ENCODE results near the gene CCL21. TPM values are rescaled to one million over a fixed set of nuclear protein-coding genes. Genes with fewer than 3 reads are reported as not detected.

CCL21 gene
- total RNA-seq, 2 donors from 2014 or later, result 27.3 to 42.2 TPM

DNA sequence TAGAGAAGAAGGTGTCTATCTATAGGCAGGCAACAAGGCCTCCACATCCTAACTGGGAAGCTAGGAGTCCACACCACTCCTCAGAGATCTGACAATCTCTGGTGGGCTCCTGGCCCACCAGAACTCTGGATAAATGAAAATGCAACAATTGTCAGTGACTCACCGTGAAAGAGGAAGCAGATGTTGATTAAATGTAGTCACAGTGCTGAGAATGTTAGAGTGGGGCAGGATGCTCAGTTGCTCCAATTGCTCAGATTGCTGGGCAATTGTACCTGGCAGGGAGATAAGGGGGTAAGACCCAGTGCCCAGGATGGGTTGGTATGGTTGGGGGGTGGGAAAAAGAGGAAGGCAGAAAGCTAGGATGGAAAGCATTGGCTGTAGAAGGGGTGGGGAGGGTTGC lies 23.2 kb downstream of the CCL21 start:
- TF ChIP-seq CTCF (IDR thresholded peaks at IDR 0.05), result no peak
- no peak overlapping the region for H3K27ac ChIP-seq
- no peak for DNase-seq
- H3K27me3 ChIP-seq, result no peaks in the 10 kb centered on the region
- intact Hi-C loops (cut with DNase I), result no loop called here
- H3K9ac ChIP-seq (ENCODE audit: low read depth in 2 of 2, low read length in 2 of 2), result no peak overlapping the region
- no peak overlapping the region for H3K4me3 ChIP-seq
- H3K36me3 ChIP-seq, result no peaks in the 10 kb centered on the region
- H3K4me1 ChIP-seq, result no peaks in the 10 kb centered on the region
- no peaks in the 10 kb centered on the region for H3K9me3 ChIP-seq

DNA sequence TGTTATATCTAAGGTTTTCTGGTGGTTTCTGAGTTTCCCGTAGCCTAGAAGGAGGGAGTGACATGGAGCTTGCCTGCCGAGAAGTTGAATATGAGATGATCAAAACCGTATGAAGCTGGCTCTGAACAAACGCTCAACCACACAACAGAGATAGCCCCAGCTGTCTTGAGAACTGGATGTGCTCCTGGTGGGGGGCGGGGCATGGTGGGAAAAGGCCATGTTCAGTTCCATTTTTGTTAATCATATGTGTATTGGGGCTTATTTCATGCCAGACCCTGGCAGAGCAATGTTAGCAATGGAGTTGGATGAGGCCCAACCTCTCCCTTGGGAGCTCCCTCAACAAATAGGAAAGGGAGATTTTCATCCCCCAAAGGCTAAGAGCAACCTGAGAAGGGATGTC lies 23.7 kb downstream of the CCL21 start:
- intact Hi-C loops (cut with DNase I), result no loop called here
- Histone ChIP-seq H3K4me1 (no peaks in the 10 kb centered on the region), H3K27ac (no peak overlapping the region)

GRCh38 chr9:34685591-34685990 lies 24.3 kb downstream of the CCL21 start:
- H3K27me3 ChIP-seq, result no peaks in the 10 kb centered on the region
- H3K36me3 ChIP-seq, result no peaks in the 10 kb centered on the region
- H3K4me3 ChIP-seq, result no peak overlapping the region
- TF ChIP-seq CTCF (IDR thresholded peaks at IDR 0.05), result no peak
- no peak for DNase-seq
- H3K4me1 ChIP-seq, result no peaks in the 10 kb centered on the region
- intact Hi-C loops (cut with DNase I), result no loop called here
- H3K27ac ChIP-seq, result no peak overlapping the region
- H3K9ac ChIP-seq (ENCODE audit: low read depth in 2 of 2, low read length in 2 of 2), result no peak overlapping the region
- H3K9me3 ChIP-seq, result no peaks in the 10 kb centered on the region

More for the DNA sequence above, 23.7 kb downstream of the CCL21 start:
- Histone ChIP-seq H3K36me3 (no peaks in the 10 kb centered on the region), H3K9ac (ENCODE audit: low read depth in 2 of 2, low read length in 2 of 2) (no peak overlapping the region), H3K27me3 (no peaks in the 10 kb centered on the region), H3K9me3 (no peaks in the 10 kb centered on the region), H3K4me3 (no peak overlapping the region)
- DNase-seq, result no peak
- TF ChIP-seq CTCF (IDR thresholded peaks at IDR 0.05), result no peak

DNA sequence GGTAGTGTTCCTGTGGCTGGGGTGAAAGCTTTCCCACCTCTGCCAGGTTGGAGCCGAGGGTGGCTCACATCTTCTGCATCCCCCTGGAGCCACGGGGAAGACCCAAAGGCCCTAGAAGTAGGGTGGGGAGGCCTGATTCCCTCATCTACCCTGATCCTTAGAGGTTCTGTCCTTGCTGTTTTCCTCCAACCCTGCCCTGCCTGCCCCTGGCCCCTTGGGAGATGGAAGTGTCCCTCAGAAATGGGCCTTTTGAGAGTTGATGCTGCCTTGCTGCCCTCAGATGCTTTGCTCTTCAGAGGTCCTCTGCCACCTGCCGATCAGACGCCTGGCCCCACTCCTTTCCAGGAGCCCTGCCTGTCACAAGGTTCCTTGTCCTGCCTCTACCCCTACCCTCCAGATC lies 25.1 kb downstream of the CCL21 start:
- Histone ChIP-seq H3K9ac (ENCODE audit: low read depth in 2 of 2, low read length in 2 of 2) (no peak overlapping the region), H3K9me3 (no peaks in the 10 kb centered on the region), H3K36me3 (no peaks in the 10 kb centered on the region), H3K4me1 (no peaks in the 10 kb centered on the region), H3K27me3 (no peaks in the 10 kb centered on the region), H3K27ac (no peak overlapping the region), H3K4me3 (no peak overlapping the region)
- TF ChIP-seq CTCF (IDR thresholded peaks at IDR 0.05), result no peak
- DNase-seq, result no peak
- intact Hi-C loops (cut with DNase I), result no loop called here

DNA sequence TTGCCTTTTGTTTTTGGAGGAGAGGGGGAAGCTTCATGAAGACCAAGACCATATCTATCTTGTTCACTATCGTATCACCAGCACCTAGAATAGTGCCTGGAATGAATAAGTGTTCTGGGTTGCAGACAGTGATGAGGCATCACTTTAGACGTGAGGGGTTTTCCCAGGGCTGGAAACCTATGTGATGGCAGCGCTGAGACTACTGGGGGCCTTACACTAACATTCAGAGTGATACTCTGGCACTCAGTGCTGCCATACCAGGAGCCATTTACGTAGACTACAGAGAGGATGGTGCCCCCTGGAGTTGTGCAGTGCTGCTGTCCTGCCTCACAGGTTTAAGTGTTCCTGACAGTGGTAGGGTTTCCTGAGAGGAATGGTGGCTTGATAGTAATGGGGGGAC lies 25.8 kb downstream of the CCL21 start:
- TF ChIP-seq CTCF (IDR thresholded peaks at IDR 0.05), result no peak
- H3K9me3 ChIP-seq, result no peaks in the 10 kb centered on the region
- no peaks in the 10 kb centered on the region for H3K27me3 ChIP-seq
- DNase-seq, result no peak
- H3K9ac ChIP-seq (ENCODE audit: low read depth in 2 of 2, low read length in 2 of 2), result no peak overlapping the region
- no peaks in the 10 kb centered on the region for H3K36me3 ChIP-seq
- no peaks in the 10 kb centered on the region for H3K4me1 ChIP-seq
- intact Hi-C loops (cut with DNase I), result no loop called here
- H3K4me3 ChIP-seq, result no peak overlapping the region
- no peak overlapping the region for H3K27ac ChIP-seq

DNA sequence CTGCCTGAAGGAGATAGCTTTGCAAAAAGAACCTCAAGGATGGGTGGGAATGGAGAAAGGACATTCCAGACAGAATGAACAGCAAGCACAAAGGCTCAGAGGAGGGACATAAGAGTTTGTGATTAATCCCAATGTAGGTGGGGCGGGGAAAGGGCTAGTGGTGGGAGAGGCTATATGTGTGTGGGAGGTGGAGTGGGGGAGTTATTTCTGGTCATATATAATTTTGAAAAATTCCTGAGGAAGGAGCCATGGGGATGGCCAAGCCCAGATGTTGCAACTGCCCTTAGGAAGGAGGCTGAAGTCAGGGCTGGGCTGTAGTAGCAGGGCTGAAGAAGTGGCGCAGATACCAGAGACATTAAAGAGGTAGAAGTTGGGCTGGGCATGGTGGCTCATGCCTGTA lies 34.1 kb downstream of the CCL21 start:
- intact Hi-C loops (cut with DNase I), result no loop called here
- TF ChIP-seq CTCF (IDR thresholded peaks at IDR 0.05), result no peak

More for the DNA sequence above, 34.1 kb downstream of the CCL21 start:
- DNase-seq, result no peak
- no peaks in the 10 kb centered on the region for H3K36me3 ChIP-seq
- H3K9ac ChIP-seq (ENCODE audit: low read depth in 2 of 2, low read length in 2 of 2), result no peak overlapping the region
- no peaks in the 10 kb centered on the region for H3K9me3 ChIP-seq
- no peak overlapping the region for H3K4me3 ChIP-seq
- H3K27ac ChIP-seq, result no peak overlapping the region
- no peaks in the 10 kb centered on the region for H3K4me1 ChIP-seq
- H3K27me3 ChIP-seq, result no peaks in the 10 kb centered on the region

All from colonic mucosa (tissue), 4 donors.